Germinal center (tissue), 1 donor: ENCODE data around the gene KHDC4.

ENCODE experiments used
- DNase-seq: peaks from one replicate; pipeline ENCODE4 v3.0.0; 2012; ENCODE audit warnings: mixed read lengths, low spot score

KHDC4 gene

DNA sequence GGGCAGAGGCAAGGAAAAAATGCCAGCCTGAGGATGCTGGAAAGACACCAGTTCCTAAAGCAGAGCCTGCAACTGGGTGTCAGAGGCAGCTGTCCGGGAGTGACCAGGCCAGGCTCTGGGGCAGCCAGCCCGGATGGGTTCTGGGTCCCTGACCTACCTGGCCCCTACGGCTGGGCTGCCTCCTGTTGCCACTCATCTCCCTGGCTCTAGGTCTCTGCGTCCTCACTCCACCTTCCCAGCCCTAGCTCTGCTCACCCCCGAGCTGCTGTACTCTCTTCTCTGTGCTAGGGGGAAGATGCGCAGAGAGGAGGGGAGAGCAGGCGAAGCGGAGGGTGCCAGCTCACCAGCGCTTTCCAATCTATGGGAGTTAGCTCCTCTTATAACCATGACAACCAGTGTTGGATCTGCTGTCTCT is 35.2 kb upstream of the KHDC4 start:
- DNase-seq, result no peak

DNA sequence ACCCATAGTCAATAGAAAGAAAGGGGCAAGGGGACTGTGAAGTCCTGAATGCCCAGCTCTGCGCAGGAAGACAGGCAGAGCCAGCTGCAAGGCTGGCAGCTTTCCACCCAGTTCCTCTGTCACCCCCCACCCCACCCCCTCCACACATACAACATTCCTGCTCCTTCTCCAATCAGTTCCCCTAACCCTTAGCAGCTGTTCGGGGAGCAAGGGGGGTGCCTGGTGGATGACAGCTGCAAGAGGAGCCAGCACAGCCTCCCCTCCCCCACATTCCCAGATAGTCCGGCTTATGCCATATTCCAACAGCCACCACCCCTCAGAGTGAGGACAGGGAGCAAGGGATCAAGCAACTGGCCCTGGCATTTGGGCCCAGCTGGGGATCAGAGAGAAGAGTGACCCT is 34.5 kb upstream of the KHDC4 start:
- DNase-seq, result no peak

DNA sequence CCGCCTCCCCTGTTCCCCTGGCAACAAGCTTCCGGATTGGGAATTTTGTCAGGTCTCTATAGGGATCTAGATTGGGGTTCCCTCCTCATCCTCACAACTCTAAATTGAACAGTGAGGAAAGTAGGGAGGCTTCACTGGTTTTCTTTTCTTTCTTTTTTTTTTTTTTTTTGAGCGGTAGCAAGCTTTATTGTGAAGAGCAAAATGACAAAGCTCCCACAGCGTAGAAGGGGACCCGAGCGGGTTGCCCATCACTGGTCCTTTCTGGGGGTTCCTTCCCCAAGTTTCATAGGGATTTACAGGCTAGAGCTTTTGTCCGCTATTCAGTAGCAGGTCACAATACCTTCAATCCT is 33.8 kb upstream of the KHDC4 start:
- DNase-seq, result no peak

DNA sequence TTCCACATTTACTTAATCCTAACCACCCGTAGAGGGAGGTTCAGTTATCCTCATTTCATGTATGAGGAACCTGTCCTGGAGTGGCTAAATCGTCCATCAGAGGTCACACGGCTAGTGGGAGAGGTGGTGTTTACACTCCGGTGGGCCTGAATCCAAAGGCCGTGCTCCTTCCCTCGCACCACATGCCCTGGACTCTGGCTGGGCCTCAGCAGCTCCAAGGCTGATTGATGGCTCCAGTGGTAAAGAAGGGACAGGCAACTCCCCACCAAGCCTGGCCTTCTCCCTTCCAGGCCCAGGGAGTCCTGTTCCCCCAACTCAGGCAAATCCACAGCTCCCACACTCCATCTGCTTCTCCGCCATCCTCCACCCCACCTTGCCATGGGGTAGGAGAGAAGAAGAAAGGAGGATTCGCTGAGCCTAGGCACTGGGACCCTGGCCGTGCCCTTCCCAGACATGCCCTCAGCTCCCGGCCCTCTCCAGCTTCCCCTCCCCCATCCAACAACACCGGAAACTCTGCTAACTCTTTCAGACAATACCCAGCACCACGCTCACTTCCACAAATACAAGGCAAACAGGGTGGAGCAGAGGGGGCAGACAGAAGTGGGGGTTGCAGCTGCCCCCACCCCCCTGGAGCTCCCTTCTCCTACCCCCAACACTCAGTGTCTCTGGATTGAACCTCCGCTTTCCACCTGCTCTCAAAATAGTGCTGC is 33.3 kb upstream of the KHDC4 start:
- no peak for DNase-seq

GRCh38 chr1:155966750-155967149 is 32.5 kb upstream of the KHDC4 start:
- DNase-seq, result no peak

- DNase-seq, result no peak
These were observed 31.9 kb upstream of the KHDC4 start for GRCh38 chr1:155966135-155966534.

- no peak for DNase-seq
These were observed 30.0 kb upstream of the KHDC4 start for GRCh38 chr1:155964193-155964592.

DNA sequence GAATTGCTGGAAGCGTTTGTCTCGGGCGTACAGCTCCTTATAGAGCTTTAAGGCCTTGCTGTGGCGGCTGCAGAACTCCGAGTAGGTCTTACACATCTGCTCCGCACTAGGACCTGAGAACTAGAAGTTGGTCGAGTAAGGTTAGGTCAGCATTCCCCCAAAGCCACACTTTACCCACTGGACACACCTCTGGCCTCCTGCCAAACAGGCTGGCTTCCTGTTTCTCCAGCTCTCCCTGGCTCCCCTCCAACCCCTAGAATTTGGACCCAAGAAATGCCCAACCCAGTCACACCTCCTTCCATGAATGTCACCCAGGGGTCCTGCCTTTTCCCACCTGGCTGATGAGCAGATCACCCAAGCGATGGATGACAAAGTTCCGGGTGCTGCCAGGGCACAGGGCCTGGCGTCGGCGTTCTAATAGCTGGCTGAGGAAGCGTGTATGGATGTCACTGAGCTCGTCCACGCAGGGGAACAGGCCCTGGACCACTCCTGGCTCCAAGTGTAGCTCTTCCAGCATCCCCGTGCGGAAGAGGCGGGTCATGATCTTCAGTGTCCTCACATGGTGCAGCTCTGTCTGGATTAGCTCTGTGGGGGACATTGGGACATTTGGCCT is 28.5 kb upstream of the KHDC4 start:
- DNase-seq, result no peak

DNA sequence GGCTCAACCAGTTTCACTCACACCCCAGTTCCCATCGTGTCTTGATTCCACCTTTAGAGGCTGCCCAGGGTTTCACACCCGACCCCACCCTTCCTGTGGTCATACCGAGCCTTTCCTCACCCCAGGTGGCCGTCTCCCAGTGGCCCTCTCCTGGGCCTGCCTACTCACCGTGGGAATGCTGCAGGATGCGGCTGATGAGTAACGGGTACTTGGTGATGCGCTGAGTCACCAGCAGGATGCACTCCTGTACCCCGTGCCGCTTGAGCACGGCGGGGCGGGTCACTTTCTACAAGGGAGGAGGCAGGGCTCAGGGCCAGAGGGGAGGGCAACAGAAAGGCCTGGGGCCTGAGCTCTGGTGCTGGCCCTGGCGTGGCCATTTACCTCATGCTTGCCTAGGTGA is 27.7 kb upstream of the KHDC4 start:
- no peak for DNase-seq

- DNase-seq, result no peak
These were observed 26.0 kb upstream of the KHDC4 start for GRCh38 chr1:155960081-155960745.

DNA sequence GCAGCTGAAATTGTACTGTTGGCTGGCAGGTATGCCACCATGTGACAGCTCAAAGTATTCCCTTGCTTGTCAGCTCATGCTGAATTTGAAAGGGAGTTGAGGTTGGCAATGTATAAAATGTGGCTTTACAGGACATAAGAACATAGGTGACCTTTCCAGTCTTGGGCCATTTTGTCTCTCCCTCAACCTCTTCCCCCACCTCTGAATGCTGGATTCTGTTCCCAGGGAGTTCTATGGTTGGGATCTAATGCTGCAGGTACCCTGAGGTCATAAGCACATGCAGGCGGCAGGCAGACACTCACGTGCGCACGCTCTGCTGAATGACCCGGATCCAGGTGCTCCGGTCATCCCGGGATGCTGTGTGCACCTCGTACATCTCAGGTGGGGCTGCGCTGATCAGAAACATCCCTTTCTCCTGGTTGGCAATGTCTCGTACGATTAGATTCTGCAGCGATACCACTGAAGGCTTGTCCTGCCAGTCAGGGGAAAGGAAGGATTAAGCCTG is 23.2 kb upstream of the KHDC4 start:
- no peak for DNase-seq

- no peak for DNase-seq
These were observed 20.4 kb upstream of the KHDC4 start for GRCh38 chr1:155954645-155955044.

DNA sequence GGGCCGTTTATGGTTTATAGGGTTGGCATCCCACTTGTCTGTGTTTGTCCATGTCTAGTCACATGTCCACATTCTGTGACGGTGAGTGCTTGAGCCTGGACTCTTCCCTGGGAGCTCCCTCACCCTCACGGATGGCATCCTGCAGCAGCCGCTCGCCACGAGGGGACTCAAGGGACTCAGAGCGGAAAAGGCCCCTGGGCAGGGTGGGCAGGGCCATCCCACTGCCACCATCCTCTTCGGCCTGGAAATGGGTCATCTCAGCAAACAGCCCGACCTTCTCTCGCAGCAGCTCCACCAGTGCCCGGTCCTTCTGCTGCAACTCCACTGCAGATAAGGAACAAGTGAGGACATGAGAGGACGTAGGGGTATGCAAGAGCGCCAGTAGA is 18.3 kb upstream of the KHDC4 start:
- DNase-seq, result no peak

- DNase-seq, result no peak
These were observed 17.7 kb upstream of the KHDC4 start for GRCh38 chr1:155951753-155952504.

DNA sequence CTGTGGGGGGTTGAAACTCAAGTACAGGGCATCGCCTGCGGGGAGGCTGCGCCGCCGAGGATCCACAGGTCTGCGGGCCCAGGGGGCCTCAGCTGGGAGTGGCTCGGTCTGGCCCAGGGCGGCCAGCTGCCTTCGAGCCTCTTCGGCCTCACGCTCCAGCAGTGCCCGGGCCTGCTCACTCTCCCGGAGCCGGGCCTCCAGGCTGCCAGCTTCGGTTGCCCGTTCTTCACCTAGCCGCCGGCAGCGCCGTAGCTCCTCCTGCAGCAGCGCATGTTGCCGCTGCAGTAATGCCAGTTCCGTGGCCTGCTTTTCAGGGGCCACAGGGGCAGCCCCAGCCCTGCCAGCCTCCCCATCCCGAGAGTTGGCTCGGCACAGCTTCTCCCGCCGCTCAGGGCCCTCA is 16.6 kb upstream of the KHDC4 start:
- no peak for DNase-seq

DNA sequence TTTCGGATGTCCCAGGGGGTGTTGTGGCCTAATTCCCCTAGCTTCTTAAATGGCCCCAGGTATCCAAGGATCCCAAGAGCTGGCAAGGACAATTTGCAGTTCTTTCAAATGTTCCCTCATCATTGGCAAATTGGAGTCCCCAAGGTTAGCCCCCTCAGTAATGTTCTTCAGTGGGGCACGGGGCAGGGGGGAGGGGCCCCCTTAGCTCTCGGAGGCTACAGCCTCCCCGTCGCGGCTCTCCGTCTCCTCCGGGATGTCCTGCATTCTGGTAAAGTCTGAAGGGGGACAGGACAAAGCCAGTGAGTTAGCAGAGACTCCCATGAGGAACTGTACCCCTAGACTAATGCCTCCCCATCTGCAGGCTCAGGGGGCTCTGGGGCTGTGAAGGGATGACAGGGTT is 13.5 kb upstream of the KHDC4 start:
- DNase-seq, result no peak

GRCh38 chr1:155947292-155947691 is 13.1 kb upstream of the KHDC4 start:
- no peak for DNase-seq

- DNase-seq, result peak; percentile 32
These were observed 12.5 kb upstream of the KHDC4 start for GRCh38 chr1:155946633-155947219.

DNA sequence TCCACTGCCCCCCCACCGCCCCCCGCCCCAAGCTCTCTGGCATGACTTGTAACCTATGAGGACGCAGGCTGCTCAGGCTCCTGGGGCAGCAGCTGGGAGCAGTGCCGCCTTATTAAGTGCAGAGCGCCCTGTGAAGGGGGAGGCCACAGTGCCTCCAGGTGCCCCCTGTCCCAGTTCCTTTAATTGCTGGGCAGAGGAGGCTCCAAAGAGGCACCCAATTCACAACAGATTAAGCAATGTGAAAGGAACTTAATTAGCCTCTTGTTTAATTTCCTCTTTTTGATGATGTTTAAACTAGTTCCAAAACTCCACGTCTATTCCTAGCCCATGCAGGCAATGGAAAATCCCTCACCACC is 10.2 kb upstream of the KHDC4 start:
- no peak for DNase-seq

DNA sequence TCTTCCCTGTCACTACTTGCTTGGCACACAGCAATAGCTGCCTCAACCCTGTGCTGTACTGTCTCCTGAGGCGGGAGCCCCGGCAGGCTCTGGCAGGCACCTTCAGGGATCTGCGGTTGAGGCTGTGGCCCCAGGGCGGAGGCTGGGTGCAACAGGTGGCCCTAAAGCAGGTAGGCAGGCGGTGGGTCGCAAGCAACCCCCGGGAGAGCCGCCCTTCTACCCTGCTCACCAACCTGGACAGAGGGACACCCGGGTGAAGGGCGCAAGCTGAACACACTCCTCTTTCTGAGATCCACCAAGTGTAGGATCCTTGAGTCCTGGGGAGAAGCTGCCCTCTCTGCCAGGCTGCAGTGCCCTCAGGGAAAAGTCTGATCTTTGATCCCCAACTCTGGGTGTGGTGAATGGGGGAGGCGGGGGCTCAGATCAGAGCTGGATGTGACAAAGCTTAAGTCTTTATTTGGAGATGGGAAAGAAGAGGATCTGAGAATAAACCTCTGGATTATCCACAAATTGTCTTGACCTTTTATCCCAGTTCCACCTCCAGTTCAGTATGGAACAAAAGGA is 8.4 kb upstream of the KHDC4 start:
- DNase-seq, result no peak

- no peak for DNase-seq
These were observed 7.8 kb upstream of the KHDC4 start for GRCh38 chr1:155941845-155942531.
